Measurements from ENCODE around the gene UTP14C. TPM values are rescaled to one million over a fixed set of nuclear protein-coding genes. Genes with fewer than 3 reads are reported as not detected.

Gene UTP14C
- total and polyA plus RNA-seq, 2 experiments from 2014 or later, result 11.4 to 22.9 TPM

GRCh38 chr13:52027832-52028231 lies 3.3 kb downstream of the UTP14C start:
- Histone ChIP-seq H3K27me3 (ENCODE audit: insufficient read depth) (no peaks in the 10 kb centered on the region), H3K9me2 (ENCODE audit: insufficient read depth) (no peaks in the 10 kb centered on the region), H3K27ac (ENCODE audit: low read depth) (no peak overlapping the region), H3K79me2 (replicated peaks; ENCODE audit: insufficient read depth) (peaks cover 29% of the 10 kb centered on the region), H3F3A (replicated peaks; ENCODE audit: low read depth) (no peaks in the 10 kb centered on the region), H2AFZ (no peak overlapping the region), H3K4me3 (no peak overlapping the region), H4K20me1 (replicated peaks; ENCODE audit: insufficient read depth) (peaks cover 5% of the 10 kb centered on the region; the same call in 1 of the 2 replicates), H3K4me1 (ENCODE audit: insufficient read depth) (no peaks in the 10 kb centered on the region), H3K4me2 (no peak overlapping the region), H3K36me3 (ENCODE audit: insufficient read depth) (peaks cover 31% of the 10 kb centered on the region; the same call in 1 of the 2 replicates)
- Mint-ChIP-seq H3K36me3 (ENCODE audit: low read depth) (peaks cover 76% of the 10 kb centered on the region), H3K4me1 (no peaks in the 10 kb centered on the region), H3K4me3 (no peak overlapping the region), H3K27ac (no peak overlapping the region), H3K9me3 (peaks cover 36% of the 10 kb centered on the region; the same call in 2 of the 3 replicates), H3K27me3 (ENCODE audit: insufficient read depth, low read depth, poor library complexity) (peaks cover 7% of the 10 kb centered on the region)
- ATAC-seq (no peak), DNase-seq (ENCODE audit: low spot score) (no peak)
- no peak for TF ChIP-seq CREB1 (CRISPR knock-in tag; IDR thresholded peaks at IDR 0.05; ENCODE audit: low read depth)
- TF ChIP-seq EZH2 (IDR thresholded peaks at IDR 0.05; ENCODE audit: low read depth, unreplicated experiment), result no peak
- no peak for TF ChIP-seq ZNF114 (CRISPR knock-in tag; IDR thresholded peaks at IDR 0.05)
- TF ChIP-seq ZNF462 (CRISPR knock-in tag; IDR thresholded peaks at IDR 0.05), result no peak
- no peak for TF ChIP-seq CTCF (conservative IDR thresholded peaks at IDR 0.05; ENCODE audit: low read depth in 2 of 2)
- no peak for TF ChIP-seq NANOG (IDR thresholded peaks at IDR 0.05; ENCODE audit: borderline replicate concordance)
- TF ChIP-seq JUNB (IDR thresholded peaks at IDR 0.05; ENCODE audit: unreplicated experiment), result no peak
- no peak for TF ChIP-seq POLR2AphosphoS5 (IDR thresholded peaks at IDR 0.05; ENCODE audit: low read depth)
- no peak for TF ChIP-seq EZH2phosphoT487 (IDR thresholded peaks at IDR 0.05; ENCODE audit: unreplicated experiment)
- no peak for TF ChIP-seq ETS1 (IDR thresholded peaks at IDR 0.05)
- no peak for TF ChIP-seq REST (IDR thresholded peaks at IDR 0.05; ENCODE audit: unreplicated experiment)
